ENCODE data around the gene MYO3A.

MYO3A gene

GRCh38 chr10:25965584-25965983 is 31.6 kb downstream of the MYO3A start:
- DNase-seq (ENCODE audit: low read depth, low spot score): no peak
- POLR2A ChIA-PET: no interaction called here
- no peak overlapping the region for H3K4me3 ChIP-seq (ENCODE audit: low read depth, low read length)
- TF ChIP-seq CTCF (IDR thresholded peaks at IDR 0.05; ENCODE audit: insufficient read depth, low read length, missing control alignments): no peak
- CTCF ChIA-PET: no interaction called here

- DNase-seq (ENCODE audit: low read depth, low spot score): no peak
- ChIA-PET POLR2A (no interaction called here), CTCF (no interaction called here)
- no peak for TF ChIP-seq CTCF (IDR thresholded peaks at IDR 0.05; ENCODE audit: insufficient read depth, low read length, missing control alignments)
- H3K4me3 ChIP-seq (ENCODE audit: low read depth, low read length): no peak overlapping the region
Observed at GRCh38 chr10:25966844-25967243, 32.8 kb downstream of the MYO3A start.

GRCh38 chr10:25972631-25973030 is 38.6 kb downstream of the MYO3A start:
- POLR2A ChIA-PET: no interaction called here
- no peak for TF ChIP-seq CTCF (IDR thresholded peaks at IDR 0.05; ENCODE audit: insufficient read depth, low read length, missing control alignments)
- DNase-seq (ENCODE audit: low read depth, low spot score): no peak
- H3K4me3 ChIP-seq (ENCODE audit: low read depth, low read length): no peak overlapping the region
- CTCF ChIA-PET: no interaction called here

GRCh38 chr10:25974897-25975459 is 40.9 kb downstream of the MYO3A start:
- no peak for DNase-seq (ENCODE audit: low read depth, low spot score)
- H3K4me3 ChIP-seq (ENCODE audit: low read depth, low read length): no peak overlapping the region
- POLR2A ChIA-PET: no interaction called here
- TF ChIP-seq CTCF (IDR thresholded peaks at IDR 0.05; ENCODE audit: insufficient read depth, low read length, missing control alignments): no peak
- CTCF ChIA-PET: no interaction called here

- no peak for DNase-seq (ENCODE audit: low read depth, low spot score)
- no peak for TF ChIP-seq CTCF (IDR thresholded peaks at IDR 0.05; ENCODE audit: insufficient read depth, low read length, missing control alignments)
- CTCF ChIA-PET: no interaction called here
- POLR2A ChIA-PET: no interaction called here
- no peak overlapping the region for H3K4me3 ChIP-seq (ENCODE audit: low read depth, low read length)
Observed at GRCh38 chr10:25978771-25979170, 44.7 kb downstream of the MYO3A start.

- no peak overlapping the region for H3K4me3 ChIP-seq (ENCODE audit: low read depth, low read length)
- no peak for TF ChIP-seq CTCF (IDR thresholded peaks at IDR 0.05; ENCODE audit: insufficient read depth, low read length, missing control alignments)
- ChIA-PET CTCF (no interaction called here), POLR2A (no interaction called here)
- no peak for DNase-seq (ENCODE audit: low read depth, low spot score)
Observed at GRCh38 chr10:25982107-25982506, 48.1 kb downstream of the MYO3A start.
